Naive thymus-derived CD4-positive, alpha-beta T cell (primary cell): ENCODE data around the gene SETD6. TPM values are rescaled to one million over a fixed set of nuclear protein-coding genes. Genes with fewer than 3 reads are reported as not detected.

ENCODE experiments used
- ATAC-seq: fragments of 150-1000 bp; cut with Tn5 transposase; 2 replicates; pipeline ENCODE4 v1.10.0; 2021; ENCODE audit warnings: mild to moderate bottlenecking, moderate library complexity
- CTCF ChIA-PET: fragments of 350-600 bp; sonication (Branson Sonifier 250); formaldehyde crosslinking; loops from one replicate; lab custom pipeline; 2021; ENCODE audit warnings: antibody characterized with exemption; lab: Charles Lee
- POLR2A ChIA-PET: fragments of 350-600 bp; sonication (Branson Sonifier 250); formaldehyde crosslinking; loops from one replicate; lab custom pipeline; 2021; ENCODE audit warnings: antibody characterized with exemption, inconsistent platforms; lab: Charles Lee
- DNase-seq, 9 donors: peaks; one replicate each; pipeline versions ENCODE4 v3.0.0 to v3.0.0-alpha.2; 2020 to 2022; ENCODE audit warnings: mixed read lengths in 1 of 9
- H3K27ac ChIP-seq: one replicate; pipeline ENCODE4 v1.7.0; 2013; ENCODE audit warnings: mild to moderate bottlenecking, low read depth, low read length, moderate library complexity
- H3K27me3 ChIP-seq, 2 donors: one replicate each; pipeline ENCODE4 v1.7.0; 2013; ENCODE audit warnings: low read length in 2 of 2, mild to moderate bottlenecking in 2 of 2, moderate library complexity in 2 of 2; ENCODE audit not compliant: control insufficient read depth in 2 of 2, insufficient read depth in 2 of 2
- H3K36me3 ChIP-seq, 3 experiments: 1 replicate in 2 of 3; 2 replicates in 1 of 3; pipeline ENCODE4 v1.7.0; 2013; ENCODE audit warnings: low read length in 3 of 3, mild to moderate bottlenecking in 3 of 3, moderate library complexity in 1 of 3; ENCODE audit not compliant: insufficient read depth in 3 of 3, control insufficient read depth in 2 of 3
- H3K4me1 ChIP-seq, 2 donors: one replicate each; pipeline ENCODE4 v1.7.0; 2013; ENCODE audit warnings: low read length in 2 of 2, mild to moderate bottlenecking in 2 of 2, moderate library complexity in 1 of 2; ENCODE audit not compliant: control insufficient read depth in 2 of 2, insufficient read depth in 2 of 2
- H3K4me3 ChIP-seq: 2 replicates; pipeline ENCODE4 v1.7.0; 2013; ENCODE audit warnings: mild to moderate bottlenecking, low read length
- H3K9me3 ChIP-seq, 3 experiments: 1 replicate in 2 of 3; 2 replicates in 1 of 3; pipeline ENCODE4 v1.7.0; 2013; ENCODE audit warnings: low read length in 3 of 3; ENCODE audit not compliant: control insufficient read depth in 2 of 3
- H3K27ac Mint-ChIP-seq, 9 donors: one replicate each; pipeline ENCODE4 v1.8.0; 2020 to 2022; ENCODE audit warnings: mixed read lengths in 9 of 9, mild to moderate bottlenecking in 8 of 9, moderate library complexity in 5 of 9, inconsistent platforms in 2 of 9
- H3K27me3 Mint-ChIP-seq, 5 donors: one replicate each; pipeline ENCODE4 v1.8.0; 2021 to 2022; ENCODE audit warnings: mixed read lengths in 5 of 5, mild to moderate bottlenecking in 1 of 5
- H3K36me3 Mint-ChIP-seq, 5 donors: one replicate each; pipeline ENCODE4 v1.8.0; 2020 to 2022; ENCODE audit warnings: mixed read lengths in 5 of 5, mild to moderate bottlenecking in 3 of 5, inconsistent platforms in 1 of 5
- H3K4me1 Mint-ChIP-seq, 7 donors: one replicate each; pipeline ENCODE4 v1.8.0; 2020 to 2022; ENCODE audit warnings: mixed read lengths in 7 of 7, mild to moderate bottlenecking in 3 of 7, inconsistent platforms in 1 of 7
- H3K4me3 Mint-ChIP-seq, 10 donors: one replicate each; pipeline ENCODE4 v1.8.0; 2020 to 2022; ENCODE audit warnings: mild to moderate bottlenecking in 10 of 10, mixed read lengths in 10 of 10, moderate library complexity in 6 of 10, inconsistent platforms in 2 of 10
- H3K9me3 Mint-ChIP-seq, 11 donors: one replicate each; pipeline ENCODE4 v1.8.0; 2020 to 2022; ENCODE audit warnings: mixed read lengths in 11 of 11, mild to moderate bottlenecking in 4 of 11, inconsistent platforms in 1 of 11, moderate library complexity in 1 of 11
- intact Hi-C, 2 donors: fragments of 100-400 bp; cut with micrococcal nuclease; formaldehyde crosslinking; loops; one replicate each; pipeline ENCODE4 v1.15.1; 2023
- polyA plus RNA-seq, 2 donors: library from polyadenylated mRNA; unstranded; fragments of 300-500 nt; fragmentation: Illumina TruSeq; gene quantifications; one replicate each; pipeline ENCODE4 v1.2.3, GENCODE V29; 2021
- total RNA-seq, 6 experiments: library from RNA in 5 of 6; stranded (reverse) in 5 of 6; gene quantifications; 1 replicate in 5 of 6; 2 replicates in 1 of 6; pipeline ENCODE4 v1.2.3 and lab custom pipeline; 2021 to 2026

The SETD6 gene
- total and polyA plus RNA-seq, 7 experiments from 2014 or later = 9.8 to 41.3 (median 23.4) TPM

GRCh38 chr16:58518980-58519368, 3.7 kb downstream of the SETD6 start:
- POLR2A ChIA-PET = no interaction called here
- ATAC-seq (no peak), DNase-seq (no peak)
- peak overlapping the region in 1 of 9 donors; percentile 21 for H3K27ac Mint-ChIP-seq
- Histone ChIP-seq H3K36me3 (peaks cover 21 to 66% (median 27%) of the 10 kb centered on the region in 3 experiments), H3K27ac (no peak overlapping the region), H3K9me3 (no peaks in the 10 kb centered on the region), H3K27me3 (no peaks in the 10 kb centered on the region), H3K4me1 (peaks cover 7 to 10% of the 10 kb centered on the region in 2 donors), H3K4me3 (no peak overlapping the region)
- no peaks in the 10 kb centered on the region for H3K9me3 Mint-ChIP-seq
- no peak overlapping the region for H3K4me3 Mint-ChIP-seq
- H3K36me3 Mint-ChIP-seq = peaks cover 4 to 35% (median 17%) of the 10 kb centered on the region in 5 donors
- intact Hi-C loops = loop anchor here in 1 of 2 donors (10.0 kb wide), 1 partner anchor 394 kb away; the partner anchor contains the start of gene CFAP20
- CTCF ChIA-PET = interaction anchor here (0.9 kb wide), 1 partner anchor 237 kb away, joined by 6 read pairs; no protein-coding TSS in a partner anchor
- peaks cover 8 to 31% (median 26%) of the 10 kb centered on the region in 7 donors for H3K4me1 Mint-ChIP-seq
- H3K27me3 Mint-ChIP-seq = no peaks in the 10 kb centered on the region

- H3K4me3 Mint-ChIP-seq = no peak overlapping the region
- ATAC-seq = no peak
- no peak overlapping the region for H3K4me3 ChIP-seq
- H3K4me1 Mint-ChIP-seq = peaks cover 6 to 29% (median 24%) of the 10 kb centered on the region in 7 donors
- H3K36me3 ChIP-seq = peaks cover 21 to 74% (median 33%) of the 10 kb centered on the region in 3 experiments
- intact Hi-C loops = loop anchor here in 1 of 2 donors (10.0 kb wide), 1 partner anchor 395 kb away; the partner anchor contains the start of gene CFAP20
- DNase-seq = no peak
- H3K9me3 Mint-ChIP-seq = no peaks in the 10 kb centered on the region
- H3K4me1 ChIP-seq = peaks cover 7 to 10% of the 10 kb centered on the region in 2 donors
- peaks cover 4 to 36% (median 20%) of the 10 kb centered on the region in 5 donors for H3K36me3 Mint-ChIP-seq
- H3K27me3 ChIP-seq = no peaks in the 10 kb centered on the region
- no peak overlapping the region for H3K27ac ChIP-seq
- ChIA-PET POLR2A (no interaction called here), CTCF (no interaction called here)
- H3K9me3 ChIP-seq = no peaks in the 10 kb centered on the region
- peak overlapping the region in 2 of 9 donors; percentile 17 to 19 for H3K27ac Mint-ChIP-seq
- no peaks in the 10 kb centered on the region for H3K27me3 Mint-ChIP-seq
These were observed 4.4 kb downstream of the SETD6 start for GRCh38 chr16:58519707-58520106.

GRCh38 chr16:58530179-58530578, 14.9 kb downstream of the SETD6 start:
- intact Hi-C loops = loop anchor here in 1 of 2 donors (5.0 kb wide), 1 partner anchor 47 kb away; no protein-coding TSS in a partner anchor
- no peak overlapping the region for H3K27ac ChIP-seq
- ChIA-PET POLR2A (interaction anchor here (0.6 to 0.7 kb wide), 2 partner anchors 9 to 104 kb away, joined by 3 to 4 read pairs; no protein-coding TSS in a partner anchor), CTCF (interaction anchor here (0.7 kb wide), 1 partner anchor 205 kb away, joined by 3 read pairs; no protein-coding TSS in a partner anchor)
- DNase-seq (no peak), ATAC-seq (no peak)
- no peak overlapping the region for H3K4me3 Mint-ChIP-seq
- no peaks in the 10 kb centered on the region for H3K27me3 ChIP-seq
- no peaks in the 10 kb centered on the region for H3K4me1 ChIP-seq
- H3K9me3 ChIP-seq = no peaks in the 10 kb centered on the region
- H3K36me3 ChIP-seq = peaks cover 29 to 95% (median 47%) of the 10 kb centered on the region in 3 experiments
- no peak overlapping the region for H3K4me3 ChIP-seq
- H3K36me3 Mint-ChIP-seq = peaks cover 0 to 59% (median 39%) of the 10 kb centered on the region in 5 donors
- no peaks in the 10 kb centered on the region for H3K27me3 Mint-ChIP-seq
- H3K9me3 Mint-ChIP-seq = no peaks in the 10 kb centered on the region
- peak overlapping the region in 1 of 9 donors; percentile 52 for H3K27ac Mint-ChIP-seq
- H3K4me1 Mint-ChIP-seq = peaks cover 0 to 2% (median 0%) of the 10 kb centered on the region in 7 donors

GRCh38 chr16:58532414-58532813, 17.1 kb downstream of the SETD6 start:
- H3K27me3 ChIP-seq = no peaks in the 10 kb centered on the region
- H3K27ac ChIP-seq = no peak overlapping the region
- Mint-ChIP-seq H3K4me3 (no peak overlapping the region), H3K9me3 (no peaks in the 10 kb centered on the region), H3K4me1 (peaks cover 0 to 5% (median 0%) of the 10 kb centered on the region in 7 donors), H3K27me3 (no peaks in the 10 kb centered on the region), H3K36me3 (peaks cover 0 to 58% (median 41%) of the 10 kb centered on the region in 5 donors), H3K27ac (no peak overlapping the region)
- H3K4me1 ChIP-seq = no peaks in the 10 kb centered on the region
- CTCF ChIA-PET = no interaction called here
- POLR2A ChIA-PET = no interaction called here
- H3K4me3 ChIP-seq = no peak overlapping the region
- DNase-seq (no peak), ATAC-seq (no peak)
- intact Hi-C loops = loop anchor here in 1 of 2 donors (5.0 kb wide), 1 partner anchor 45 kb away; no protein-coding TSS in a partner anchor
- no peaks in the 10 kb centered on the region for H3K9me3 ChIP-seq
- H3K36me3 ChIP-seq = peaks cover 35 to 97% (median 36%) of the 10 kb centered on the region in 3 experiments

- Mint-ChIP-seq H3K27ac (peak overlapping the region in 1 of 9 donors; percentile 65), H3K27me3 (no peaks in the 10 kb centered on the region), H3K4me1 (peaks cover 0 to 5% (median 0%) of the 10 kb centered on the region in 7 donors), H3K36me3 (peaks cover 4 to 65% (median 53%) of the 10 kb centered on the region in 5 donors), H3K9me3 (no peaks in the 10 kb centered on the region), H3K4me3 (no peak overlapping the region)
- DNase-seq (no peak), ATAC-seq (no peak)
- intact Hi-C loops = loop anchor here in 1 of 2 donors (5.0 kb wide), 1 partner anchor 43 kb away; no protein-coding TSS in a partner anchor
- no peaks in the 10 kb centered on the region for H3K4me1 ChIP-seq
- no peaks in the 10 kb centered on the region for H3K9me3 ChIP-seq
- no peaks in the 10 kb centered on the region for H3K27me3 ChIP-seq
- POLR2A ChIA-PET = no interaction called here
- H3K36me3 ChIP-seq = peaks cover 35 to 97% (median 39%) of the 10 kb centered on the region in 3 experiments
- CTCF ChIA-PET = interaction anchor here (0.6 kb wide), 1 partner anchor 101 kb away, joined by 3 read pairs; no protein-coding TSS in a partner anchor
- H3K27ac ChIP-seq = no peak overlapping the region
- no peak overlapping the region for H3K4me3 ChIP-seq
These were observed 18.6 kb downstream of the SETD6 start for GRCh38 chr16:58533751-58534470.

- Histone ChIP-seq H3K27ac (no peak overlapping the region), H3K27me3 (no peaks in the 10 kb centered on the region), H3K9me3 (no peaks in the 10 kb centered on the region), H3K36me3 (peaks cover 43 to 99% (median 47%) of the 10 kb centered on the region in 3 experiments), H3K4me1 (no peaks in the 10 kb centered on the region), H3K4me3 (no peak overlapping the region)
- no peaks in the 10 kb centered on the region for H3K27me3 Mint-ChIP-seq
- ATAC-seq (no peak), DNase-seq (no peak)
- H3K27ac Mint-ChIP-seq = peak overlapping the region in 1 of 9 donors; percentile 18
- H3K9me3 Mint-ChIP-seq = no peaks in the 10 kb centered on the region
- peaks cover 0 to 11% (median 0%) of the 10 kb centered on the region in 7 donors for H3K4me1 Mint-ChIP-seq
- H3K4me3 Mint-ChIP-seq = no peak overlapping the region
- intact Hi-C loops = no loop called here
- peaks cover 11 to 71% (median 58%) of the 10 kb centered on the region in 5 donors for H3K36me3 Mint-ChIP-seq
- ChIA-PET POLR2A (interaction anchor here (0.6 kb wide), 1 partner anchor 552 kb away, joined by 3 read pairs; no protein-coding TSS in a partner anchor), CTCF (no interaction called here)
These were observed 19.8 kb downstream of the SETD6 start for GRCh38 chr16:58535100-58535499.
